HG02623 (cell line): ENCODE results near the gene CDK14.

Experiments
- ATAC-seq: cut with Tn5 transposase; IDR thresholded peaks from one replicate; pipeline ENCODE4 v1.9.1; 2021; ENCODE audit warnings: moderate library complexity; ENCODE audit not compliant: unreplicated experiment

The CDK14 gene

GRCh38 chr7:91128683-91129348 lies 532.7 kb downstream of the CDK14 start:
- ATAC-seq, result no peak

DNA sequence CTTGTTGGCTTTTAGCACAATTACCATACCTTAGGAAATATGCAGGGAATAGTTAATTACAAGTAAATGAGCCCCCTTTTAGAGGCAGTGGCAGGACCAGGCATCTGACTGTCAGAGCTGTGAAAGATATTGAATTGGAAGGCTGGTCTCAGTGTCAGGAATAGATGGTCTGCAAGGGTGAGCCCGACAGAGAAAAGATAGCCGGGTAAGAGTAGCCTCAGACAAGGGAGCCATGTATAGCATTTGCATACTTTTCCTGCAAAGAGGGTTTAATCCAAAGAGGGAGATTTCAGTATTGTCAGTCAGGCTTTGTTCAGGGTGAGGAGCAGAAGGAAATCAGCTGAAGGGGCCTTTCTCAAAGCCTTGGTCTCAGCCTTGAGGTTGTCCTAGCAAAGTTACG lies 539.2 kb downstream of the CDK14 start:
- ATAC-seq, result no peak

DNA sequence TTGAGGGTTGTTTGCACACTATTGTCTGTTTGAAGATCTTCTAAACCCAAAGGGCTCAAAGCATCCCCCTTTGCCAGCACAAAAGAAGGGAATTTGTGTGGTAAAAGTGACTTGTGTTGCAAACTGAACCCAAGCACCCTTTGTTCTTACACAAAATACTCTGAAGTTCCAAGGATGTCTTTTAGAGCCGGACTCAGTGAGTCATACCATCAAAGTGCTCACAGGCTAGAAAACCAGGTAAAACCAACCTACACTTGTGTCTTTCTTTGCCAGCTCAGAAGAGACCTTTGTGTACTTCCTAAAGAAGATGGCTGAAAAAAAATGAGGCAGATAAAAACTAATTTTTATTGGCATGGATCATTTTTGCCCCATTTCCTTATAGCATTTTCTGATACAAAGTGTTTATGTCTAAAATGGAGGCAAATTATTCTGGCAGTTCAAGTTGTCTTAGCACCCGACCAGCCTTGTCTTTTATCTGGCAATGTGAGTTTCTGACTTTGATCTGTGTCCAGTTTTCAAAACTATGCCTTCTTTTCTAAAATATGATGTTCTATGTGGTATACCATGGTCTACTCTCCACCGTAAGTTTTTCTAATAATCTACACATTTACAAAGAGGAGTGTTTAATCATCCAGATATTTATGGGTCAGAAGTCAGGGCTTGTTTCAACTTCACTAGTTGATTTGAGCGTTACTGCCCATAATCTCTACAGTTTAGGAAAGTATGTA lies 539.7 kb downstream of the CDK14 start:
- ATAC-seq, result no peak

DNA sequence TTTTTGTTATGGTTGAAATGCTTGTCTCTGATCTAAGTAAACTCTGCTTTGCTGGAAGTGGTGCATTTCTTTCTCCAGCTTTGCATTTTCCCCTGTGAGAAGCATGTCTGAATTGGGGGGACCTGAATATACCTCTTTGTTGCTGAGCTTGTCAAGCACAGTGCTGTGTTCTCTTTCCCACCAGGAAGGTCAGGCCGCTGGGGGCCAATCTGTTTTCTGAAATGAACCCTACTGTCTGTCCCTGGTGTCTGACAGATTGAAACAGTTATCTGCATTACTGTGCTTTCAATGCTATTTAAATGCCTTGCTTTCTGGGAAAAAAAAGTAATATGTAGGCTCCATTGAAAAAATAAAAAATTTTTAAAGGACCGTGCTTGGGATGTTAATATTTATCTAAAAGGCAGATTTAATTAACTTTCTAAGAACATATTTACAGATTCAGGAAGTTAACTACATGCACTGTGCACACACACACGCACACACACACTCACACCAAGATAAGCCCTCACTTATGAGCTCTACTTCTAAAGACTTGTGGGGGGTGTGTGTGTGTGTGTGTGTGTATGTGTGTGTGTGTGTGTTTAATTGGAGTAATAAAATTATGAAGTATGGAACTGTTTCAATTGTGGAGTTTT lies 541.1 kb downstream of the CDK14 start:
- no peak for ATAC-seq

DNA sequence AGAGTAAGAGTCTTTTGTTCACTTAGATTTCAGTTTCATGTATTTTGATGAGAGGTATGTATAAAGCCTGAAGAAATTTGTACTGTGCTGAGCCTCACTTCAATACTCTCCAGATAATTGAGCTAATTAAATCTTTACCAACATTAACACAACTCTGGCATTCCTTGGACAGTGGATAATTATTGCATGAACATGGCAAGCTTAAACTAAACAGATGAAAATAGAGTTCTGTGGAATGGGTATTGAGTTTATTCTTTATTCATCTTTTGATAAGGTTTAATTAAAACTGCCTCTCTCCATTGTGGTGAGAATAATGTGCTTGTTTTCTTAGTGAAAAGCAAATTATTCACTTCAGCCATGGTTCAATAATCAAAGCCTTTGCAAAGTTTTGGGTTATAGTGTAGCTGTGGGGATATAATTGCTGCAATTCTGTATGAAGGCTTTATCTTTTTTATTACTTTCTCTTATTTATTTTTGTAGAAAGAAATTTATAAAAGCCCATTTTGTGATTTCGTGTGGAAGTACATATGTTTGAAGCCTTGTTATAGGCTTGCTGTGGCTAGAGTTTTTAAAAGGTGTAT lies 541.8 kb downstream of the CDK14 start:
- ATAC-seq, result no peak

- no peak for ATAC-seq
Measured at GRCh38 chr7:91140286-91140685, 544.2 kb downstream of the CDK14 start.

GRCh38 chr7:91140982-91141381 lies 544.9 kb downstream of the CDK14 start:
- ATAC-seq, result no peak

- ATAC-seq, result no peak
Measured at GRCh38 chr7:91142743-91143142, 546.6 kb downstream of the CDK14 start.

GRCh38 chr7:91149341-91150246 lies 553.5 kb downstream of the CDK14 start:
- ATAC-seq, result no peak

DNA sequence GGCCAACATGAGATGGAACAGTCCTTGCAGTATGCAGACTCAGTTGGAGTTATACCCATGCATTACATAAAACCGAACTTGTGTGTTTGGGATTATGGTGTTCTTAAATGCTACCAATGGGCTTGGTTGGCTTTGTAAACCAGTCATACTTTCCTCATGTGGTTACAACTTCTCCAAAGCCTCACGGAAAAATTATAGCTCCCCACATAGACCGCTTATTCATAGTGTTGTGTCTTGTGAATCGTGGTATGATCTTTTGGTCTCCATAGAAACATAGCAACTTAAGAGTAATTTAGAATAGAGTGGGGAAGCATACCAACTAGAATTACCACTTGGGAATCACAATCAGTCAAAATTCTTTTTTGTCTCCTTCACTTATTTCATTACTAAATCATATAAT lies 555.8 kb downstream of the CDK14 start:
- ATAC-seq, result no peak

DNA sequence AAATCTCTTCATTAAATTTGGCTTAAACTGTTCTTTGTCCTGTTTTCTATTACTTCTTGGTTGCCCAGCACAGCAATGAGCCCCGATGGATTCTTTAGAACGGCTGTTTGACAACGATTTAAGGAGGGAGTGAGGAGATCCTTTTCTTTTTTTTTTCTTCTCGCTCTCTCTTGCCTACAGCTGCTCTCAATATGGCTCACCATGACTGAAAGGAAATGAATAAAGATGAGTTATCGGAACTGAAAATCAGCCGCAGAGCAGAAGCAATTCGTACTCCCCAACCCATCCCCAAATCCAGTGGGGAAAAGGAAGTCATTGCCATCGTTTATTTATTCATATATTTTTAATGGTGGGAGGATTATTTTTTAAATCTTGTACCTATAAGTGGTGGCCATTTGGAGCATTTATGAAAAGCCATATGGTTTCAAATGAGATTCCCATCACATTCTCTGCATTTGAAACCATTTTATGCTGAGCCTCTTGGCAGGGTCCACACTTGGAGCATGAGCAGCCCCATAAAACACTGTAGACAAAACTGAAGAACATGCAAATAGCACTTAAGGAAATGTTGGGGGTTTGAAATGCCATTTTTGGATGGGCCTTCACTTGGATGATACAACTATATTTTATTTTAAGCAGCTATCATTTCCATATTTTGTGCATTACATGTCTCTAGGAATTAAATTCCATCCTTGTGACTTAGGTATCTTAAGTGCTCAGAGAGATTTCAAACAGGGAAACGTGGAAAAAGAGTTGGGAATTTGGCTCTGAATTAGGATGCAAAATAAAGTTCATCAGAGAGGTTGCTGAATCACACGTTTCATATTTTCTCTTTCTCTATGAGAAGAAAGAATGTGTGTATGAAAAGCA lies 560.4 kb downstream of the CDK14 start:
- no peak for ATAC-seq

DNA sequence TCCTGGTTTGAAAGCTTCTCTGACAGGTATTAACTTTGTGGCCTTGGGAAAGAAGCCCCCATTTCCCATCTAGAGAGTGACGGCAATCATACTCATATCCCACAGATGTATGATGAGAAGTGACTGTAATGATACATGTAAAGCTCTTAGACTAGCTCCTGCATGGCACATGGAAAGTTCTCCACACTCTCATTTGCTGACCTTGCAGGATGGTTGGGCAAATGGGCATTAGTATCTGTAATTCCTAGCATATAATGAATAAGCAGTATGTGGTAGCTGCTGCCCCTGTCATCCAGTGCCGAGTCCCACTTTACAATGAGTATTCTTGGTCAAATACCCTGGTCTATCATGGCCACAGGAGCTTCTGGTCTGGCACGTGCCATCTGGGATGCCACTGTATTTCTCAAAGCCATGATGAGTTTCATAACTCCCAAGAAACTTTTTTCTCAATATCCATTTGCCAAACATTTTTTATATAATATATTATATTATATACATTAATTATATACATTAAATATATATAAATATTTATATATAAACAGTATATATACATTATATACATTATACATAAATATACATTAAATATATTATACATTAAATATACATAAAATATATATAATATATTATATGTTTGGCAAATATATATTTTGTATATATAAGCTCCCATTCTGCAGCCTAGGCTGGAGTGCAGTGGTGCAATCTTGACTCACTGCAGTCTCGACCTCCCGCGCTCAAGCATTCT lies 561.6 kb downstream of the CDK14 start:
- ATAC-seq, result no peak

DNA sequence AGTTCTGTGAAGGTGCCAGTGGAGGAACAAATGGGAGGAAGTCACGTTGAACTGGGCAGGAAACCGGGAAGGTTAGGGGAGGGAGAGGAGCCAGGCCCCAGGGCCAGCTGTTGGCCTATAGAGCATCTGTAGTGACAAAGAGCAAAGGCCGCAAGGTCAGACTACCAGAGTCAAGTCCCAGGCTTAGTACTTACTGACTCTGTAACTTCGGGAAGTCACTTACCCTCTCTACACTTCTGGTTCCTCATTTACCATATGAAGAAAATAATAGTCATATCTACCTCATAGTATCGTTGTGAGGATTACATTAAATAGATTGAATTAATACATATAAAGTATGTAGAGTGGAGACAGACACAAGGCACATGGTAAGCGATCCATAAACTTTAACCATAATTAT lies 566.3 kb downstream of the CDK14 start:
- ATAC-seq, result no peak

- ATAC-seq, result no peak
Measured at GRCh38 chr7:91164506-91164905, 568.4 kb downstream of the CDK14 start.

- ATAC-seq, result peak; percentile 91
Measured at GRCh38 chr7:91165006-91165845, 569.1 kb downstream of the CDK14 start.

DNA sequence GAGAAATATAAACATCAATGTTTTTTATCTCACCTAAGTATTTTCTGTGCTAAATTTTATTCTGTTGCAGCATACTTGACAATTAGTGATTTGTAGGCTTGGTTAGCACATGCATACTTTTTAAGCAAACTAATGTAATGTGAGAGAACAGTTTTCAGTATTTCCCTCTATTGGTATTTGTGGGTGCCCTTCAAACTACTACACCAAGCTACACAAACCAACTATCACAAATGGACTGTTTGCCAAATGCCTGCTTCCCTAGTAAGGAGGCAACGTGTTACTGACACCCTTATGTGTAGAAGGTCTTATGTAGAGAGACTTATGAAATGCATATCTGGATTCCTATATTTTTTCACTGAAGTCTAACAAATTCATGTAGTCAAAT lies 569.7 kb downstream of the CDK14 start:
- ATAC-seq, result peak; percentile 36

DNA sequence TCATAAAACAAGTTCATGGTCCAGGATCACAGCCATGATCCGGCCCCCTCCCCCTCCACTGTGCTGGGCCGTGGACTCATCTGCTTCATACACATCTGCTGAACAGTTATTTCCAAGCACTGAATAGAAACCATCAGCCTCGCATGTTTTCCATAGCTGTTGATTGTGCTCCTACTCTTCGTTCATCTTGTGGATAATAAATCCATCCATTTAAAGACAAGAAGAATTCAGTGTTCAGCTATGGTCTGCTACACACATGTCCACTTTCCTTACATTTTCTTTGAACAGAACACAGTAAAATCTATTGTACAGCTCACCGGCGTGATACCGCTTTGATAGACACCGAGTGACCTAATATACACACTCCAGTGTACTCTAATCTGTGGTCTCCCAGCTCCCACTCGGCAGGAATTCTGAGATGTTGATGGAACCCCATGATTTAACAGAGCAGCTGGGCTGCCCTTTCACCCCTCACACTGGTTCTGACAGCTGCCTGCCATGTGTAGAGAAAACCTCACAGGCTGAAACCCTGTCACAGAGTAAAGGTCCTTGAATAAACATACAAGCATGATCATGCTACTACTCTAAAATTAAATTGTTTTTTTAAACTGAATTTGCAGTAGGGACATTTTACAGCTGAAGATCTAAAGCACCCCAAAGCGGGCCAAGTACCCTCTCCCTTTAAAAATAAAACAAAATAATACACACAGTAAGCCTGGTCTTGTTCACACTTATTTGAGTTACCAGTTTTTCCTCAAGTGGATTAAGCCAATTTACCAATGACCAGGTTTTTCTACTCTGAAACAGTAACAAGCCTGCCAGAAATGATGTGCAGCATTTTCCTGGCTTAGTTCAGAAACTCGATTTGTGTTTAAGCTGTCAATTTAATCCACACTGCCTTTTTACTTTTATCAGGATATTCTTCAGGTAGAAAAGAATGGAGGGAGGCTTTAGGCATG lies 573.0 kb downstream of the CDK14 start:
- no peak for ATAC-seq
